GM19438 (cell line): ENCODE results near the gene TEAD1.

ENCODE experiments used
- ATAC-seq: cut with Tn5 transposase; IDR thresholded peaks from one replicate; pipeline ENCODE4 v1.9.1; 2021; ENCODE audit warnings: low read depth; ENCODE audit not compliant: unreplicated experiment

TEAD1 gene

DNA sequence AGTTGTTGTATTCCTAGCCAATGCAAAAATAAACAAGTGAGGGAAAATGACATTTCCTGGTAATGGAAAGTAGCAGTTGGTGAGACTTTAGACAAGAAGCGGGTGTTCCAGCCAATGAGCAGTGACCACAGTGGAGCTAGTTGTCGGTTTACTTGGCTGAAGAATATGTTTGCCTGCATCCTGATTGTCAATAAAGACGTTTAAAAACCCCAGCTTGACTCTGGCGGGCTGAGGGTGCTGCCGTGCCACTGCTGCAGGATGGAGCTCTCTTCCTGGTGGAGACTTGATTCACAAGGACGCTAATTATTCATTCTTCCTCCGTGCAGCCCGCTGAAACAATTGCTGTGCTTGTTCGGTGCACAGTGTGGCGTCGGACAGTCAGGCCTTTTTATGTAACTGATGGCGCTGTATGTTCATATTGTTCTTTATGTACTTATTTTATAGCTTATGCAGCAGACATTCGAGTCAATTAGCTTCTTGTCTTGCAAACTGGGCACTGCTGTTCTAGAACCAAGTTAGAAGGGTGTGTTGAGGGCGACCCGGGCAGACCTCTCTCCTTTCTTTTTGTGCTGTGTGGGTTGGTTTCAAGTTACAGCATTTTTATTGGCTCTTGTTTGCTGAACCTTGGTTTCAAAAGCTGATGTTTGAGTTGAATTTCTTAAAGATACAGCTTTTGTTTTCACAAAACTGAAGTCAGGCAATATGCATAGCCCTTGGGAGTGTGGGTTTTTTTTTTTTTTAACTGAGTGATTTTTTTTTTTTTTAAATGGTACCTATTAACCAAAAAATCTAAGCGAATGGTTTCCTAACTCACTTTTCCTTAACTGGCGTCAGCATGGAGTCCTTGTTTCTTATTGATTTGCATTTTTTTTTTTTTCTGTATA, 153.9 kb downstream of the TEAD1 start:
- ATAC-seq = peak; percentile 91

DNA sequence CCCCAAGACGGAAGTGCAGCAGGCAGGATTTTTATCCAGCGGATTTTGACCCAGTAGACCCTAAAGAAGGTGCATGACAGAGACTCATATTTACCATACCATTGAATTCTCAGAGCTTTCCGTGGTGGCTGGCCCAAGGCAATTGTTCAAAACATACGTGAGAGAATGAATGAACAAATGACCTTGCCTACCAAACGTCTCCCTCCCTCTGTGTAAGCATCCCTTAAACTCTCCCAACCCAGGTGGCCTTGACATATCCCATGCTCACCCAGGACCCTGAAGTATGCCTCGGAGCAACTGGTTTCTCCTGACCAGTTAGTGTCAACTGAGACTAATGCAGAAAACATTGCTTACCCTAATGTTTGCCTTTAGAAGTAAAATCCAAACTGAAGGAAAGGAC, 154.9 kb downstream of the TEAD1 start:
- no peak for ATAC-seq

DNA sequence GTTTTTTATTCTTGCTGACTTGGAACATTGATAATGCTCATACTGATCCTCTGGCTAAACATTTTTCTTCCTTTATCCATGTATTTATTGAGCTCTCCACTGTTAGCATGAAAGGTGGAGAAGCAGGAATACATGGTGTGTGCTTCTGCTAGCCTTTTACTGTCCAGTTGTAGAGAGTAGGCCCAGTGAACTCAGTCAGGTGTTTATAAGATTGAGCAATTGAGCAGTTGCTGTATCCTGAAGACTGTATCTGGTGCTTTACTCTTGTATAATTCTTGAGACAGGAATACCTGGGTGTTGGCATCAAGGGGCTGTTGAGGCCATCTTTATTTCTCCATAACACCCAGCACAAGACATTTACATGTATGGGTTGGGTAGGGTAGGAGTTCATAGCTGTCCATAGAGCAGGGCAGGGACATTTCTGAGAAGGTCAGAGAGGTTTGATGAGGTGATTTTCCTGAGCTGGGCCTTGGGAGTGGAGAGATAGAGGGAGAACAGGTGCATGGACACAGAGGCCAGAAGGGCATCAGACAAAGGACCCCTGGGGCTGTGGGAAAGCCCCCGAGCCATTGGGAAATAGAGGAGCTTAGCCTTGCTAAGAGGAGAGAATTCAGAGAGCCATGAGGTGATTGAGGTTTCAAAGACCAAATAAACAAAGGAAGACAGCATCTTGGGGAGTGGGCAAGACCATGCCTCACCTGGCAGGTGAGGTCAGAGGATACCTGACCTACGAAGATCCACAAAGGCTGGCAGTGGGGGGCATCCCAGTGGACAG, 155.5 kb downstream of the TEAD1 start:
- no peak for ATAC-seq

DNA sequence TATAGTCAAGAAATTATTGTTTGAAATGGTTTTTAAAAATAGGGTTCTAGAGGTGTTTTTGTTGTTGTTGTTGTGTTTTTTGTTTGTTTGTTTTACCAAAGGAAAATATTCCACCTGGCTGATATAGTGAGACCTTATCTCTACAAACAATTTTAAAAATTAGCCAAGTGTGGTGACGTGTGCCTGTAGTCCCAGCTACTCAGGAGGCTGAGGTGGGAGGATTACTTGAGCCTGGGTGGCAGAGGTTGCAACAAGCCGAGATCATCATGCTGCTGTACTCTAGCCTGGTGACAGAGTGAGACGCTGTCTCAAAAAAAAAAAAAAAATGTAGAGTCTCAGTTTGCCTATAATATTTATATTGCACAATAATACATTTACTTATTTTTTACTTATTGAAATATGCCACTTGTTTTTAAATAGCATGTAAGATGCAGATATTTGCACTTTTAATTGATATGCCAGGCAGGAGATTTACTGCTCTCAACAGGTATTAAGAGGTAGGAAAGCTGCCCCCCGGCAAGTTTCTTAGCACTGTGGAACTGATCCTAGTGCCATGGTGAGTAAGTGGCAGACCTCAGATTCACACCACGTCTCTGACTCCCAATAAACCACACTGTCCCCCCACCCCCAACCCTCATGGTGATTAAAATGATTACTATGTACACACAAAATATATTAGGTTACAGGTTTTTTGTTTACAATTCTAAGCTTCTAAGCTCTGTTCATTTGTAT, 157.4 kb downstream of the TEAD1 start:
- ATAC-seq = no peak

DNA sequence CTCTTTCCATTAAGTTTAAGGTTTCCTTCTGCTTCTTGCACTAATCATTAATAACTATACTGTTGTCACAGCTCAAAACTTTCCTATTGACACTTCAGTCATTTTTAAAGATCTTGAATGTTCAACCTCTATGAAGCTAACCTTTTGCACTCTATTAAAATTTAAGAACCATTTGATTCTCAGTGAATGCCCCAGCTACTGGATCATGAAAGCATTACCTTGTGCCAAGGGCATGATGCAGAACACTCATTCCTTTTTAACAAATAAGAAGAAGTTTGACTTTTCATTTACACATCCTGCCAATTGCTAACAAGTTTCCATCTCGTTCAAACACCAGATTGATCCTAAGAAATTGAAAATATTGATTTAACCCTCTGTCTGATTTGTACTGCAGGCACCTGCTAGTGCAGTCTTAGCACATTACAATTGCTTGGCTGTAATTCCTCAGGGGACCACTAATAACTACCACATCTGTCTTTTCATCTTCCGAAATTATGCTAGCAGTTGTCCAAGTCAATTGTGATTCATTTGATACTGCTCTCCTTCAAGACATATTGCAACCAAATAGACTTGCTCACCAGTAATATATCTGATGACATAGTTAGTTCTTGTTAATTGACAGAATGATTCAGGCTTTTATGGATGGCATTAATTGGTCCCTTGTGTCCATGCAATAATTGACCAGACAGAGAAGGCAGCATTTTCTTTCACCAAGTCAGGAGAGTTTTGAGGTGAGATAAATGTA, 158.4 kb downstream of the TEAD1 start:
- no peak for ATAC-seq

DNA sequence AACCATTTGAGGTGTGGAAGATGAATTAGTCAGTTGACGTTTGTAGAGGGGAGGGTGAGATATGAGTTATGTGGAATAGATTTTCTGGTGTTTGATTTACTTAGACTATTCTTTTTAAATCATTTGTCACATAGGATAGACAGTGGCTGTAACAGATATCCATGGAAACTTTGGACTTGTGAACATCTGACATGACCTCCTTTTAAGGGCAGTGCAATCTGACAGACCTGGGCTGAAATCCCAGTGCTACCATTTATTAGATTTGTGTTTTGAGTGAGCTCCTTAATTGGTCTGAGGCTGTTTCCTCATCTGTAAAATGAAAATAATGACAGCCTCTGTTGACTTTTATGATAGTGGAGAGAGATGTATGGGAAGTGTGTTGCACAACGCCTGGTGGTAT, 159.9 kb downstream of the TEAD1 start:
- ATAC-seq = no peak

DNA sequence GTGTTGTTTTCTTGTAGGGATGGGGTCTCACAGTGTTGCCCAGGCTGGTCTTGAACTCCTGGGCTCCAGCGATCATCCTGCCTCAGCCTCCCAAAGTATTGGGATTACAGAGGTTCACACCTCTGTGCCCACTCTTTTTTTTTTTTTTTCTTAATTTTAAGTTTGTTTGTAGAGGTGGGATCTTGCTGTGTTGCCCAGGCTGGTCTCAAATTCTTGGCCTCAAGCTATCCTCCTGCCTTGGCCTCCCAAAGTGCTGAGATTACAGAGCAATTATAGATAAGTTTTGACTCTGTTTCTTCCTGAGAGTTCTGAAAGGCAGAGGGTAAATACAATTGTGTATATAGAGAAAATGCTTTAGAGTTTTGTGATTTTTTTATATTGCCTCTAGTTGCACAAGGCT, 160.4 kb downstream of the TEAD1 start:
- no peak for ATAC-seq

DNA sequence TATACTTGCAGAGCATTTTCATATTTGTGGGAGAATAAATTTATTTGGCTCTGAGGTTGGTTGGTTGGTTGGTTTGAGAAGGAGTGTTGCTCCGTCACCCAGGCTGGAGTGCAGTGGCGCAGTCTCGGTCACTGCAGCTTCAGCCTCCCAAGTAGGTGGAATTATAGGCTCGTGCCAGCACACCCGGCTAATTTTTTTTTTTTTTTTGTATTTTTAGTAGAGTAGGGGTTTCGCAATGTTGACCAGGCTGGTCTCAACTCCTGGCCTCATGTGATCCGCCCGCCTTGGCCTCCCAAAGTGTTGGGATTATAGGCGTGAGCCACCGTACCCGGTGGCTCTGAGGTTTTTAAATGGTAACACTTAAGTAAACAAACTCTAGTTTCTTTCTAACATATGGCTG, 161.1 kb downstream of the TEAD1 start:
- no peak for ATAC-seq

DNA sequence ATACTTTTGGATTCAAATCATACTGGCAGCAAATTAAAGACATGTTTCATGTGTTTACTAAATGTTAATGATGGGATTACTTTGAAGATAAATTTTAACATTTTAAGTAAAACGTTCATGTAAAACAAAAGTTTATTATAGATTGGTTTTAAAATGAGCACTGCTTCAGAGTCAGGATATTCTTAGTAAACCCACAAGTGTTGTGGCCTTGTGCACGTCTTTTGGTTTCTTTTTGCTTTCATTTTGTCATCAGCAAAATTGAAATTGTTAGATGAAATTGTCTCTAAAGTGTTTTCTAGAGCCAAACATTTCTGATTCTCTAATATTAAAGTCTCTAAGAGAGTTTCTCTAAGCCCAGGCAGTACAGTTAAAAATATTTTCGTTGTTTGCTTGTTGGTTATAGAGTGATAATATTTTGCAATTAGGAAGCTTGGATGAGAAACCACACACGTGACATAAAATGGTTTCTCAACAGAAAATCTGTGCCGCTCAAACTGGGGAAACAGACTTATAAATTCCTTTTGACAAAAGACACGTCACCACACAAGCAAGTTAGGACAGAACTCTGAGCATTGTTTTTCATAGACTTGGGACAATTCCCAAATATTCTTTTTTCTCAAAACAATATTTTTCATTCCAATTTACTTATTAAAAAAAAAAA, 164.4 kb downstream of the TEAD1 start:
- no peak for ATAC-seq

DNA sequence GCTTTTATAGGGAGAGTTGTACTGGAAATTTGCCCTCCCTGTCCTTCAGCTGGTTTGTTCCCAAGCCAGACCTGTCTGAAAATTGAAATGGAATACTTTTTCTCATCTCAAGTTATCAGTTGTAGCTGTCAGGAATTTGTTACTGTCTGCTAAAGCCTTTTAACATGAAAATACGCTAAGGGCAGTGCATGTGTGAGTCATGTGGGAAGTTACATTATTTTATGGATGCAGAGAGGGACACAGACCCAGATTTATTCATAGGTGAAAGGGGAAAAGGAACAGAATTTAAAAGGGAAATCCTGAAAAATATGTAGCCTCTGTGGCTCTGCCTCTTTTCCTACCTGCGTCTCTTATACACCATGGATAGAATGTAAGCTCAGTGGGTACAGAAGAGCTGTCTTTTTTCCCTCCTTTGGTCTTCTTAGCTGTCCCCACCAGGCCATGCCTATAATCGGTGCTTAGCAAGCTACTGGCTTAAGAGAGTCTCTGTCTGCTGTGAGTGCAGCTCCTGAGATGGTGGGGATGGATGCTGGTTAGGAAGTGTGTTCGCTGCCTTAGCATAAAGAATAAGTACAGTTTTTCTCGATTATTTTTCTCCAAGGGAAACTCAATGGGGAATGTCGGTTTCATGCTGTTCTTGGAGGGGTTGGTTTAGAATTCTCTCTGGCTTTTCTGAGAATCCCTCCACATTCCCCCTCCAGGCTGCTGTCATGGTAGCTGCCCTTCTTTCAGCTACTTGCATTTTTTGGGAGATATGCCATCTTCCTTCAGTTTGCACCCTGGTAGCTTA, 166.8 kb downstream of the TEAD1 start:
- ATAC-seq = no peak

DNA sequence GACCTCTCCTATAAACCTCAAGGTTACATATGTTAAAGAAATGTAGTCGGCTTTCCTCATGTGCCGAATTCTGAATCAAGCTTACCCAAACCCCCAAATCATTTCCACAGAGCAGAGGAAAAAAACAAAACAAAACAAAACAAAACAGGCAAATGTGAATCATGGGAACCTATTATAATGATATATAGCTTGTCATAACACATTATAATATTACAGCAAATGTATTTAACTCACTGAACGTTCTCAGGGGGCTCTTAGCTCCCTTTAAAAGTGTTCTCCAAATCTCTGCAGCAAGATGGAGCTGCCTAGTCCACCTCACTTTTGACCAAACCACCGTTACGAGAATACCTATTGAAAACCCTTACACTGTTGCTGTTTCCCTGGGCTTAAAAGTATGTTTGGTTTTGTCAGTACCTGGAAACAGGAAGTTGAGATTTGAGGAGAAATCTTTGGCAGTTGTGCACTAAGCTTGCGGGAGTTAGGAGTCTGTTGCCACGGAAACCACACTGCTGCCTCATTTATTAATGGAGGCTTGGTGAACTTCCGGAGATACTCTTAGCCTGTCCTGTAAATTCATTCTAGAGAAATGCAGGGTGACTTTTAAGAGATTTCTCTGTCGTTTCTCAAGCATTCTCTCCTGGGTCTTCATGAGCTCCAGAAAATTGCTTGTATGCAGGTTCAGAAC, 167.9 kb downstream of the TEAD1 start:
- ATAC-seq = no peak

DNA sequence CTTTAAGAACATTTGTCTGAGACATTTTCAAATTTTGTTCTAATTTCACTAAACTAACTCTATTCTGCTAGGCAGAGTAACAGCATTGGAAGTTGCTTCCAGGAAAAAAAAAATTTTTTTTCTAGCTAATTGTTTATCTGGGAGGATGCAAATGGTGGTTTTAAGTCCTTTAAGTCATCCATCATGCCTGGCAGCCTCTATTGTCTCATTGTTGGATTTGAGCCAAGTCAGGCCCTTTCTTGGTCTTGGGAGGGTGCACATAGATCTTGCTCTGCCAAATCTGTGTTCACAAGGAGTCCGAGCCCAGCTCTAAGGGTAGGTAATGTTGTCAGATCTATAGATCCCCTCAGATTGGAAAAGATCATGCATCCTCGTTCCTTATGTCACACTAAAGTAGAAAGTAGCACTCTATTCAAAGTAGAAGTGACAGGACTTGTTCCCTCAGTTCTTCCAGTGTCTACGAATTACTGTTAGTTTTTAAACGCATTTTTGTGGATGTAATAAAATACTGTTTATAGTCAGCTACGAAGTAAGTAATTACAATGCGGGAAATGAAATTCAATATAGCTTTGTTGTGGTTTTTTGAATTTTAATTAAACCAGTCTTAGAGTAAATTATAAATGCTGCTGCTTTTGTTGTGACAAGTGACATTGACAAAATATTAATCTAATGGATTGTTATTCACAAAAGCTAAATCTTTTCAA, 168.9 kb downstream of the TEAD1 start:
- ATAC-seq = no peak

DNA sequence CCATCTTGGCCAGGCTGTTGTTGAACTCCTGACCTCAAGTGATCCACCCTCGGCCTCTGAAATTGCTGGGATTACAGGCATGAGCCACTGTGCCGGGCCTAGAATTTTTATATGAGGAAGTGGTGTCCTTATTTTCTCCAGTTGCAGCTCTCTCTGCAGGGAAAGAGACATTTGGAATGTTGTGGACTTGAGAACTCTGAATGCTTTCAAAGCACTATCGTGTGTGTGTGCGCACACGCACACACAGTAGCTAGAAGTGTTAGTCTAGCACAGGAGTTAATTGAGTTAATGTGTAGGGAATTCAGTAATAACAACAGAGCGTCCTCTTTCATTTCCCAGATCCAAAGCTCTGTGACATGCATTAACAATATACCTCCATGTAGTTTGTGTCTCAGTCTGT, 170.9 kb downstream of the TEAD1 start:
- no peak for ATAC-seq

DNA sequence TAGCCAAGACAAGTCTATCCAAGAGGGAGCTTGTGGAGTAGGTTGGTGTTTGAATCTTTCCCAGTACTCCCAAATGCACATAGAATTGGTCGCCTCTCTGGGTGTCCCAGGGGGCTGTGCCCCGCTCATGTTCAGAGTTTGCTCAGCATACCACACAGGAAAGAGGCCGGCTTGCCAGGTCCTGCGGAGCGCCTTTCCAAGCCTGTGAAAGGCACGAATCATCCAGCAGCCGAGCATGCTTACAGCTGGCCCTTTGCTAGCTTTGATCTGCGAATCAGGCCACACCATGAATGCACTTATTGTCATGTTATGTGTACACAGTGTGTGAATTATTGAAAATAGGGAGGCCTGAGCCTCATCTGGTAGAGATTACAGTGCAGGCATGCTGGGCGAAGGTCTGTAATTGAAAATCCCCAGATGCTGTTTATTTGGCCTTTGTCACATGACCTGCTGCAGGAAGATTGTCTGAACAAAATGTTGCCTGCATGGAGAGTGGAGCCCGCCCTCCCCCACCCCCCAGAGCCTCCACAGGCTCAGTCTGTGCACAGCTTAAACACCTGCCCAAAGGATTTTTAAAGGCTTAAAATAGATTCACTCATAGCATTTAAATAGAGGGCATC, 171.6 kb downstream of the TEAD1 start:
- ATAC-seq = no peak

DNA sequence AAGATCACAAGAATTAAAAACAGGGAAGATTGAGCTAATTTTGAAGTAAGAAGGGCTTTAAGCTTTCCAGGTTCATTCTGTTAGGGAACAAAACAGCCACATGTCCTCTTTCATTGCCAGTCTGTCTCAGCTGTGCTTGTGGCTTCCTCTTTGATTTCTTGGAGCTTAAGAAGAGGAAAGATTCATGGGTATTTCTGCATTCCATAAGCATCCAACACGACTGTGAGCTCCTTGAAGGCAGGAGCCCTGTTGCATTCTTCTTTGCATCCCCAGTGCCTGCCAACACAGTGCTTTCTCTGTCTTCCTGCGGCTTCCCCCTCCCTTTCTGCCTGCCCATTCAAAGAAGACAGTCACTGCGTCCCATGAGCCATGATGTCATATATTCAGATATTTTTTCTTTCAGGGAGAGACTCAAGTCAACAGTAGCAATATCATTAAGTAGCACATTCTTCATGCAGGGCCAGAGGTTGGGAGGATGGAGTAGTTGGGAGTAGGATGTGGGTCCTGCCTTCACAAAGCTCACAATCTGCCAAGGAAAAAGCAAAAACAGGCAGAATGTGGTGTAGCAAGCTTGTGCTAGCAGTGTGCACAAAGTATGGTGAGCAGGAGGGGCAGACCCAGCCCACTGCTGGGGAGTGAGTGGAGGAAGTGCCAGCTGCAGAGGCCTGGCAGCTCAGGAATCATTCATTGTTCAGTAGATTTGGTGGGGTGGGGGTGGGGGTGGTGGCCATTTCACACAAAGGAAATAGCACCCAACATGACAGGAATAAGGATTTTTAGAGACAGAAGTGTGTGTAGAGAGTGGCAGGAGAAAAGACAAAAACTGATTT, 172.8 kb downstream of the TEAD1 start:
- ATAC-seq = no peak

DNA sequence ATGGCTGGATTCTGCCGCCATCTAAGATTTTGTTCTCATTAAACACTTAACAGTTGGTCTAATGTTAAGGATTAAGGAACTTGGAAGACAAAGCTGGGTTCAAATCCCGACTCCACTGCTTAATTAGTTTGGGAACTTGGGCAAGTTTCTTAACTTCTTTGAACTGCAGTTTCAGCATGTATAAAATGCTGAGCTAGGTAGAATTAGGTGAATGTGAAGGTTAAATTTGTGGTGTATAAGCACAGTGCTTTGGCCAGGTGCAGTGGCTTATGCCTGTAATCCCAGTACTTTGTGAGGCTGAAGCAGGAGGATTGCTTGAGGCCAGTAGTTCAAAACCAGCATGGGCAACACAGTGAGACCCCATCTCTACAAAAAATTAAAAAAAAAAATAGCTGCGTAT, 174.2 kb downstream of the TEAD1 start:
- no peak for ATAC-seq

DNA sequence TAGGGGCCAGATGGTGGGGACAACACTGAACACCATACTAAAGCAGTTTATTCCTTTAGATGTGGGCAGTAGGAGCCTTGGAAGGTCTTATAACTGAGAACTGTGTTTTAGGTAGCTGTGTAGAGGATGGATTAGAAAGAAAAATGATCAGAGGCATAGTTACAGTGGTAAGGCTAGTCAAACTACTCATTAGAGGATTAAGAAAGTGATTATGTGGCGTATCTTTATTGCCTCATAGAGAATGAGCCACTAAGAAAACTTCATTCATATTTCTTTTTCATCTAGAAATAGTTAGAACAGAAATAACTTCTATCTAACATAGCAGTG, 179.1 kb downstream of the TEAD1 start:
- ATAC-seq = no peak
